ENCODE results near the gene NVL. TPM values are rescaled to one million over a fixed set of nuclear protein-coding genes. Genes with fewer than 3 reads are reported as not detected.
"Not testable (repeated sequence)": the region's sequence is repeated elsewhere in the genome, so short reads cannot be mapped to it uniquely, and the experiment has no call there.

Gene NVL
- total RNA-seq, 2 experiments from 2014 or later = 44.1 to 52.7 TPM

DNA sequence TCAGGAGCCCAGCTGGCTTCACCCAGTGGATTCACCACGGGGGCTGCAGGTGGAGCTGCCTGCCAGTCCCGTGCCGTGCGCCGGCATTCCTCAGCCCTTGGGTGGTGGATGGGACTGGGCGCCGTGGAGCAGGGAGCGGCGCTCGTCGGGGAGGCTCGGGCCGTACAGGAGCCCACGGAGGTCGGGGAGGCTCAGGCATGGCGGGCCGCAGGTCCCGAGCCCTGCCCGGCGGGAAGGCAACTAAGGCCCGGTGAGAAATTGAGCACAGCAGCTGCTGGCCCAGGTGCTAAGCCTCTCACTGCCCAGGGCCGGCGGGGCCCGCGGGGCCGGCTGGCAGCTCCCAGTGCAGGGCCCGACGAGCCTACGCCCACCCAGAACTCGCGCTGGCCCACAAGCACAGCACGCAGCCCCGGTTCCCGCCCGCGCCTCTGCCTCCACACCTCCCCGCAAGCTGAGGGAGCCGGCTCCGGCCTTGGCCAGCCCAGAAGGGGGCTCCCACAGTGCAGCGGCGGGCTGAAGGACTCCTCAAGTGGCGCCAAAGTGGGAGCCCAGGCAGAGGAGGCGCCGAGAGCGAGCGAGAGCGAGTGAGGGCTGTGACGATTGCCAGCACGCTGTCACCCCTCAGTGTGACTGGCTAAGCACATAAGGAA lies 22.6 kb upstream of the NVL start:
- DNase-seq; H3K27ac Mint-ChIP-seq; POLR2A ChIA-PET; H3K36me3 Mint-ChIP-seq; H3K4me3 Mint-ChIP-seq; H3K9me3 Mint-ChIP-seq; H3K27me3 Mint-ChIP-seq; ATAC-seq (ENCODE audit: low read depth): not testable (repeated sequence)
- H3K4me1 Mint-ChIP-seq = peaks cover 18% of the 10 kb centered on the region

DNA sequence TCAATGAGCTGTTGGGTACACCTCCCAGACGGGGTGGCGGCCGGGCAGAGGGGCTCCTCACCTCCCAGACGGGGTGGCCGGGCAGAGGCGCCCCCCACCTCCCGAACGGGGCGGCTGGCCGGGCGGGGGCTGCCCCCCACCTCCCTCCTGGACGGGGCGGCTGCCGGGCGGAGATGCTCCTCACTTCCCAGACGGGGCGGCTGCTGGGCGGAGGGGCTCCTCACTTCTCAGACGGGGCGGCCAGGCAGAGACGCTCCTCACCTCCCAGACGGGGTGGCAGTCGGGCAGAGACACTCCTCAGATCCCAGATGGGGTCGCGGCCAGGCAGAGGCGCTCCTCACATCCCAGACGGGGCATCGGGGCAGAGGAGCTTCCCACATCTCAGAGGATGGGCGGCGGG lies 19.7 kb upstream of the NVL start:
- H3K27ac Mint-ChIP-seq; POLR2A ChIA-PET; ATAC-seq (ENCODE audit: low read depth); DNase-seq; H3K9me3 Mint-ChIP-seq; H3K27me3 Mint-ChIP-seq; H3K4me3 Mint-ChIP-seq; H3K36me3 Mint-ChIP-seq: not testable (repeated sequence)
- H3K4me1 Mint-ChIP-seq = peaks cover 15% of the 10 kb centered on the region

DNA sequence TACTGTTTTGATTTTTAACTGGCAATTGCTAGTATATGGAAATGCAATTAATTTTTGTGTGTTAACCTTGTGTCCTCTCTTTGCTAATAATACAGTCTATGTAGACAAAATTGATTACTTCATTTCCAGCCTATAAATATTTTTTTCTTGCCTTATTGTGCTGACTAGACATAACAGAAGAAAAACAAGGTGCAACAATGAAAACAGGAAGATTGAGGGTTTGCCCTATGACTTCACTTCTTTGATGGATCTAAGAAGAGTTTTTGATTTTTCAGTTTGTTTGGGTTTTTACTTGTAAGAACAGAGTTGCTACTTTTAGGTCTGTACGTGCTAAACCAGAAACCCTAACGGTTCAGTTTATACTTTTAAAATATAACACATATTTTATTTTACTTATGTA lies 18.2 kb upstream of the NVL start:
- H3K4me1 Mint-ChIP-seq = peaks cover 4% of the 10 kb centered on the region
- peaks cover 8% of the 10 kb centered on the region for H3K9me3 Mint-ChIP-seq
- H3K27me3 Mint-ChIP-seq = no peaks in the 10 kb centered on the region
- no peak for DNase-seq
- peaks cover 9% of the 10 kb centered on the region for H3K36me3 Mint-ChIP-seq
- H3K27ac Mint-ChIP-seq = no peak overlapping the region
- POLR2A ChIA-PET = no interaction called here
- no peak for ATAC-seq (ENCODE audit: low read depth)
- no peak overlapping the region for H3K4me3 Mint-ChIP-seq

DNA sequence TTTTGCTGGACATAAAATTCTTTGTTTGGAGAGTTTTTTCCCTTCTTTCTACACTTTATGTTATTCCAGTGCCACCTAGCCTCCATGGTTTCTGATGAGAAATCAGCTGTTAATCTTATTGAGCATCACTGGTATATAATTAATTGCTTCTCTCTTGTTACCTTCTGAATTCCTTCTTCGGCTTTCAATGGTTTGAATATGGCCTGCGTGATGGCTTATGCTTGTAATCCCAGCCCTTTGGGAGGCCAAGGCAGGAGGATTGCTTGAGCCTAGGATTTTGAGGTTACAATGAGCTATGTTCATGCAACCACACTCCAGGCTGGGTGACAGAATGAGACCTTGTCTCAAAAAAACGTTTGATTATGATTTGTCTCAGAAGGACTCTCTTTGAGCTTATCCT lies 13.7 kb upstream of the NVL start:
- POLR2A ChIA-PET = interaction anchor here (1.3 kb wide), 1 partner anchor 88 kb away, joined by 3 read pairs; no protein-coding TSS in a partner anchor
- ATAC-seq (ENCODE audit: low read depth) (no peak), DNase-seq (no peak)
- H3K27ac Mint-ChIP-seq = no peak overlapping the region
- H3K36me3 Mint-ChIP-seq = peaks cover 12% of the 10 kb centered on the region
- peaks cover 8% of the 10 kb centered on the region for H3K4me1 Mint-ChIP-seq
- H3K9me3 Mint-ChIP-seq = peaks cover 6% of the 10 kb centered on the region
- H3K27me3 Mint-ChIP-seq = peaks cover 4% of the 10 kb centered on the region
- no peak overlapping the region for H3K4me3 Mint-ChIP-seq

DNA sequence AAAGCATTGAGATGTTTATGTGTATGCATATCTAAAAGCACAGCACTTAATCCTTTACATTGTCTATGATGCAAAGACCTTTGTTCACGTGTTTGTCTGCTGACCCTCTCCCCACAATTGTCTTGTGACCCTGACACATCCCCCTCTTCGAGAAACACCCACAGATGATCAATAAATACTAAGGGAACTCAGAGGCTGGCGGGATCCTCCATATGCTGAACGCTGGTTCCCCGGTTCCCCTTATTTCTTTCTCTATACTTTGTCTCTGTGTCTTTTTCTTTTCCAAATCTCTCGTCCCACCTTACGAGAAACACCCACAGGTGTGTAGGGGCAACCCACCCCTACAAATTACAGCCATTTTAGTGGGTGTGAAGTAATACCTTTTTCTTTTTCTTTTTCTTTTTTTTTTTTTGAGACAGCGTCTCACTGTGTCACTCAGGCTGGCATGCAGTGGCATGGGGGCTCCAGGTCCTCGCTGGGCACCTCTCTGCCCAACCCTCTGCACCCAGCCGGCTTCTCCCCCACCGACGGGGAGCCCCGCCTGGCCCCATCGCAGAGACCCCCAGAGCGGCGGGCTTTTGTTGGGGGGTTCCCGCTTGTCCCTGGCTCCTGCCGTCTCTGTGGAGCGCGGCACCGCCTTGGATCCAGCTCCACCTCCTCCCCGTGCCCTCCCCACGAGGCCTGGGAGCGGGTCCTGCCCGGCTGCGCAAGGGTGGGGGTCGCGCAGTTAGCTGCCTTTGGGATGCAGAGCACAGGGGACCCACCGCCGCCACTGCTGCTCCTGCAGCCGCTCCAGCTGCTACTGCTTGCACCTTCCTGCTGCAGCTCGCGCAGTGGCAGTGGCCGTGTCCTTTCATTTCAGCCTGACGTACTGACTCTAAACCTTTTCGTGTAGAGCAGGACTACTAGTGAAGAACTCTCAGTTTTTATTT lies 10.7 kb upstream of the NVL start:
- H3K27me3 Mint-ChIP-seq, H3K4me1 Mint-ChIP-seq, H3K27ac Mint-ChIP-seq, H3K9me3 Mint-ChIP-seq: not testable (repeated sequence)
- POLR2A ChIA-PET = interaction anchor here (0.8 to 1.4 kb wide), 2 partner anchors 11 to 91 kb away, joined by 3 read pairs; partner anchors contain the start of gene NVL
- ATAC-seq (ENCODE audit: low read depth) (peak; percentile 91), DNase-seq (peak; percentile 64)
- H3K4me3 Mint-ChIP-seq = peak overlapping the region; percentile 78
- H3K36me3 Mint-ChIP-seq = peaks cover 12% of the 10 kb centered on the region

DNA sequence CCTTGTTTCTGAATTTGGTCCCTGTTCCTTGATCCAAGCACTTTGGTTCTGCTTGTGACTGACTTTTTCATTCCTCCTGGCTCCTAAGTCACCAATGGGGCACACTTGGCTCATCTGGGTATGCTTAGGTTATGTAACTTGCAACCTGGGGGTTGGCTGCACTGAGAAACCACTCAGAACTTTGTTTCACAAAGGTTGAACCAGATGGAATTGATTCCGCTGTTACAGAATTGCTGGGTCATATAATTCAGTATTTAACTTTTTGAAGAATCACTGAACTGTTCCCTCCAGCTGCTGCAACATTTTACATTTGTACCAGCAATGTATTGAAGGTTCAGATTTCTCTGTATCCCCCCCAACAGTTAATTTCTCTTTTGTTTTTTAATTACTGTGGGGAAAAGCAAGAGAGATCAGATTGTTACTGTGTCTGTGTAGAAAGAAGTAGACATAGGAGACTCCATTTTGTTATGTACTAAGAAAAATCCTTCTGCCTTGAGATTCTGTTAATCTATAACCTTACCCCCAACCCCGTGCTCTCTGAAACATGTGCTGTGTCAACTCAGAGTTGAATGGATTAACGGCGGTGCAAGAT lies 9.6 kb upstream of the NVL start:
- Mint-ChIP-seq H3K4me1 (peaks cover 4% of the 10 kb centered on the region), H3K9me3 (peaks cover 6% of the 10 kb centered on the region), H3K36me3 (peaks cover 12% of the 10 kb centered on the region), H3K27ac (no peak overlapping the region), H3K27me3 (peaks cover 4% of the 10 kb centered on the region), H3K4me3 (no peak overlapping the region)
- ATAC-seq (ENCODE audit: low read depth) = no peak
- no peak for DNase-seq
- POLR2A ChIA-PET = no interaction called here

DNA sequence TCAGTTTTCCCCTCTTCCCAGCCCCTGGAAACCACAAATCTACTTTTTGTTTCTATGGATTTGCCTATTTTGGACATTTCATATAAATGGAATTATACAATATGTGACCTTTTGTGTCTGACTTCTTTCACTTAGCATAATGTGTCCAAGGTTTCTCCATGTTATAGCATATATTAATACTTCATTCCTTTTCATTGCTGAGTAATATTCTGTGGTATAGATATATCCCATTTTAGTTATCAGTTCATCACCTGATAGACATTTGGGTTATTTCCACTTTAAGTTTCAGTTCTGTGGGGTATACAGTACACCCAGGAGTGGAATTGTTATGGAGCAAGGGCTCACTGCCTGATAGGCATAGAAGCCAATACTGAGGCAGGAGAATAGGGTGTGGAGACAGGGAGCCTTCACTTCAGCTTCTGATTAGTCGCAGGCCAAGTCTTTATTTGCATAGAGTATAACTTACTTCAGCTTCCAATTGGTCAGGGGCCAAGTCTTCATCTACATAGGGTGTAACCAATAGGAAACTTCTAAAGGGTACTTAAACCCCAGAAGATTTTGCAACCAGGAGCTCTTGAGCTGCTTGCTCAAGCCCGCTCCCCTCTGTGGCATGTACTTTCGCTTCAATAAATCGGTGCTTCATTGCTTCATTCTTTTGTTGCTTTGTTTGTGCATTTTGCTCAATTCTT lies 8.3 kb upstream of the NVL start:
- peaks cover 4% of the 10 kb centered on the region for H3K27me3 Mint-ChIP-seq
- H3K27ac Mint-ChIP-seq = no peak overlapping the region
- no peak overlapping the region for H3K4me3 Mint-ChIP-seq
- ATAC-seq (ENCODE audit: low read depth) = no peak
- no peak for DNase-seq
- POLR2A ChIA-PET = interaction anchor here (1.2 kb wide), 1 partner anchor 120 kb away, joined by 3 read pairs; no protein-coding TSS in a partner anchor
- peaks cover 16% of the 10 kb centered on the region for H3K4me1 Mint-ChIP-seq
- no peaks in the 10 kb centered on the region for H3K9me3 Mint-ChIP-seq
- peaks cover 7% of the 10 kb centered on the region for H3K36me3 Mint-ChIP-seq

DNA sequence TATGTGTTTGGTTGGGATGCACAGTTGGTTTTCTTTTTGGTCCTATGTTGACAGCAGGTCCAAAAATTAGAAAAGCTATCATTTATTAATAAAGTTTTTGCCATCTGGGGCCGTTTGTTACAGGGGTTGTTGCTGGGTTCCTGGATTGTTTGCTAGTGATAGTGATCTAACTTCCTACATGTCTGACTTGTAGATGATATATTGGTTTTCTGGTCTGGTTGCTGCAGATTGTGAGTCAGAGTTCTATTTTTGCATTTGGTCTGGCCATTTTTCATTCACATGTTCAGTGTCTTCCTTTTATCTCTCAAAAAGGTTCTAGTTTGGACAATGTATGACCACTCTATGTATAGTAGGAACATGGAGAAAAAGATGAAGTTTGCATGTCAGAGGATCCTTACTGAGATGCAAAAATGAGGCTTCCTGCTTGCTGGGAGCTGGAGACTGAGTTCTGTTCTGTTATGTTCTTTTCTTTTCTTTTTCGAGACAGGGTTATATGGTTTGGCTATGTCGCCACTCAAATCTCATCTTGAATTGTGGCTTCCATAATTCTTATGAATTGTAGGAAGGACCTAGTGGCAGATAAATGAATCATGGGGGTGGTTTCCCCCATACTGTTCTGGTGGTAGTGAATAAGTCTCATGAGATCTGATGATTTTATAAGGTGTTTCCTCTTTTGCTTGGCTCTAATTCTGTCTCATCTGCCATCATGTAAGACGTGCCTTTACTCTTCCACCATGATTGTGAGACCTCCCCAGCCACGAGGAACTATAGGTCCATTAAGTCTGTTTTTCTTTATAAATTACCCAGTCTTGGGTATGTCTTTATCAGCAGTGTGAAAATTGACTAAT lies 4.2 kb upstream of the NVL start:
- no peak for DNase-seq
- Mint-ChIP-seq H3K36me3 (peaks cover 4% of the 10 kb centered on the region), H3K4me1 (peaks cover 26% of the 10 kb centered on the region), H3K4me3 (peak overlapping the region; percentile 56), H3K27me3 (peaks cover 2% of the 10 kb centered on the region), H3K9me3 (no peaks in the 10 kb centered on the region), H3K27ac (peak overlapping the region; percentile 82)
- no peak for ATAC-seq (ENCODE audit: low read depth)
- POLR2A ChIA-PET = interaction anchor here (0.6 to 2.0 kb wide), 6 partner anchors 24 to 218 kb away, joined by 3 to 9 read pairs (median 3); partner anchors contain the start of gene DEGS1

DNA sequence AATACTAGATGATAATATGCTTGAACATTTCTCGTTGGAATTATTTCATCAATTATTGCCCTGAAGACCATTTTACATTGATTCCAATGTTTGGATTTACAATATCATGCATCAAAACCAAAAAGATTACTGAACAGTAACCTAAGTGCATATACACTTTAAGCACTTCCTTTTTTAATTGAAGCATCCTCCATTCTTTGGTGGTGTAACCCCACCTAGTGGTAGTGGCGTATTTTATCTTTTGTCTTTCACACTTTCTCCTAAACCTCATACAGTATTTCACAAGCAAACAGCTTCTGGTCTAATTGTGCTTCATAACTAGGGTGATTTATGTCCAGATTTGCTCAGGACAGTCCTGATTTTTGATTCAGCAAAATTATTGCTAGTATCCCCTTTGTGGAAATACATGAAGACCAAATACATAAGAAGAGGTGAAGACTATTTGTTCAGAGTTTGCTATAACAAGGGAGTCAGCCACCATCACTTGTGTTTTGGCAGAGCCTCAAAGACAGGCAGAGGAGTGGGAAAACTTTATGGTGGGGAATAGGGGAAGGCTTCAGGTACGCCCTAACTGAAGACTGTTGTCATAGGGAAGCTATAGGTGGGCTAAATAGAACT lies 3.4 kb upstream of the NVL start:
- H3K9me3 Mint-ChIP-seq = no peaks in the 10 kb centered on the region
- peak overlapping the region; percentile 82 for H3K27ac Mint-ChIP-seq
- POLR2A ChIA-PET = interaction anchor here (0.9 to 2.0 kb wide), 5 partner anchors 71 to 219 kb away, joined by 3 to 9 read pairs (median 3); partner anchors contain the start of genes DEGS1 and FBXO28
- no peak for DNase-seq
- no peaks in the 10 kb centered on the region for H3K27me3 Mint-ChIP-seq
- peaks cover 4% of the 10 kb centered on the region for H3K36me3 Mint-ChIP-seq
- H3K4me3 Mint-ChIP-seq = peak overlapping the region; percentile 56
- peaks cover 30% of the 10 kb centered on the region for H3K4me1 Mint-ChIP-seq
- peak; percentile 53 for ATAC-seq (ENCODE audit: low read depth)

DNA sequence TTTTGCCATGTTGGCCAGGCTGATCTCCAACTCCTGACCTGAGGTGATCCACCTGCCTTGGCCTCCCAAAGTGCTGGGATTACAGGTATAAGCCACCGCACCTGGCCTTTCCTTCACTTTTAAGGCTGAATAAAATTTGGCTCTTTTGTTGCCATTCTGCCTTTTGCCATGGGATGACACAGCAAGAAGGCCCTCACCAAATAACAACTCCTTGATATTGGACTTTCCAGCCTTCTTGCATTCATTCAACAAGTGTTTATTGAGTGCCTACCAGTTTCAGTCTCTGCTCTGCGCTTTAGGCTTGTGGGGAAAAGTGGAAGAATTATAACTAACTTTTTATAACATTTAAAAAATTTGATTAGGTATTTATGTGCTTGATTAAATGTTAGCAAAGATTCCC lies 1.9 kb upstream of the NVL start:
- H3K27ac Mint-ChIP-seq = no peak overlapping the region
- POLR2A ChIA-PET = interaction anchor here (0.8 kb wide), 1 partner anchor 215 kb away, joined by 3 read pairs; no protein-coding TSS in a partner anchor
- no peaks in the 10 kb centered on the region for H3K9me3 Mint-ChIP-seq
- no peak for ATAC-seq (ENCODE audit: low read depth)
- no peak for DNase-seq
- H3K4me1 Mint-ChIP-seq = peaks cover 41% of the 10 kb centered on the region
- no peaks in the 10 kb centered on the region for H3K27me3 Mint-ChIP-seq
- peaks cover 4% of the 10 kb centered on the region for H3K36me3 Mint-ChIP-seq
- no peak overlapping the region for H3K4me3 Mint-ChIP-seq

DNA sequence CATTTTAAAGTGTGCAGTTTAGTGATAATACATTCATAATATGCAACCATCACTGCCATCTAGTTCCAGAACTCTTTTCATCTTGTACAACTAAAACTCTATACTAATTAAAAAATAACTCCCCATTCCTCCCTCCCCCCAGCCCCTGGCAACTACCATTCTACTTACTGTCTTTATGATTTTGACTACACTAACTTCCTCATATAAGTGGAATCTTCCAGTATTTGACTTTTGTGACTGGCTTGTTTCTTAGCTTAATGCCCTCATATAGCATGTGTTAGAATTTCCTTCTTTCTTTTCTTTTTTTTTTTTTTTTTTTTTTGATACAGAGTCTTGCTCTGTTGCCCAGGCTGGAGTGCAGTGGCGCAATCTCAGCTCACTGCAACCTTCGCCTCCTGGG lies 1.4 kb upstream of the NVL start:
- Mint-ChIP-seq H3K9me3 (no peaks in the 10 kb centered on the region), H3K36me3 (peaks cover 4% of the 10 kb centered on the region), H3K4me3 (peak overlapping the region; percentile 42), H3K27ac (no peak overlapping the region), H3K4me1 (peaks cover 41% of the 10 kb centered on the region), H3K27me3 (no peaks in the 10 kb centered on the region)
- DNase-seq = no peak
- POLR2A ChIA-PET = interaction anchor here (0.8 kb wide), 1 partner anchor 215 kb away, joined by 3 read pairs; no protein-coding TSS in a partner anchor
- no peak for ATAC-seq (ENCODE audit: low read depth)

DNA sequence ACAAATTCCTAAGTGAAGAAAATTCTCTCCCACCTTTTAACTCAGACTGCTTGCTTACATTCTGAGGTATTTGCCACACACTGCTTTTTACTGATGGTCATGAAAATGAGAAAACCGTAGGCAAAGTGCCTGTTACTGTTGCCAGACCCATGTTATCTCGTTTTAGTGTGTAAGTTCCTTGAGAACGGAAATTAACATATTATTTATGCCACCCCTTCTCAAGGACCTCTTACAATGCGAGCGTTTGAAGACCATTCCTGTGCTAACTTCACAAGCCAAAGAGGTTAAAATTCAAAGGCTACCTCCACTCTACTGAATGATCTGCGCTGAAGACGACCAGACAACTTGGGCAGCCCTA lies 509 bp downstream of the NVL start:
- H3K27ac Mint-ChIP-seq = peak overlapping the region; percentile 95
- H3K9me3 Mint-ChIP-seq = no peaks in the 10 kb centered on the region
- no peaks in the 10 kb centered on the region for H3K27me3 Mint-ChIP-seq
- DNase-seq (no peak), ATAC-seq (ENCODE audit: low read depth) (no peak)
- H3K36me3 Mint-ChIP-seq = peaks cover 7% of the 10 kb centered on the region
- peak overlapping the region; percentile 97 for H3K4me3 Mint-ChIP-seq
- peaks cover 39% of the 10 kb centered on the region for H3K4me1 Mint-ChIP-seq
- POLR2A ChIA-PET = interaction anchor here (0.5 to 1.7 kb wide), 12 partner anchors 12 to 336 kb away, joined by 3 to 8 read pairs (median 3); partner anchors contain the start of genes DEGS1 and FBXO28
